Measurements from ENCODE around the gene AHDC1. TPM values are rescaled to one million over a fixed set of nuclear protein-coding genes. Genes with fewer than 3 reads are reported as not detected.

Gene AHDC1
- total RNA-seq, 1 donor from 2014 or later = 7.0 TPM

DNA sequence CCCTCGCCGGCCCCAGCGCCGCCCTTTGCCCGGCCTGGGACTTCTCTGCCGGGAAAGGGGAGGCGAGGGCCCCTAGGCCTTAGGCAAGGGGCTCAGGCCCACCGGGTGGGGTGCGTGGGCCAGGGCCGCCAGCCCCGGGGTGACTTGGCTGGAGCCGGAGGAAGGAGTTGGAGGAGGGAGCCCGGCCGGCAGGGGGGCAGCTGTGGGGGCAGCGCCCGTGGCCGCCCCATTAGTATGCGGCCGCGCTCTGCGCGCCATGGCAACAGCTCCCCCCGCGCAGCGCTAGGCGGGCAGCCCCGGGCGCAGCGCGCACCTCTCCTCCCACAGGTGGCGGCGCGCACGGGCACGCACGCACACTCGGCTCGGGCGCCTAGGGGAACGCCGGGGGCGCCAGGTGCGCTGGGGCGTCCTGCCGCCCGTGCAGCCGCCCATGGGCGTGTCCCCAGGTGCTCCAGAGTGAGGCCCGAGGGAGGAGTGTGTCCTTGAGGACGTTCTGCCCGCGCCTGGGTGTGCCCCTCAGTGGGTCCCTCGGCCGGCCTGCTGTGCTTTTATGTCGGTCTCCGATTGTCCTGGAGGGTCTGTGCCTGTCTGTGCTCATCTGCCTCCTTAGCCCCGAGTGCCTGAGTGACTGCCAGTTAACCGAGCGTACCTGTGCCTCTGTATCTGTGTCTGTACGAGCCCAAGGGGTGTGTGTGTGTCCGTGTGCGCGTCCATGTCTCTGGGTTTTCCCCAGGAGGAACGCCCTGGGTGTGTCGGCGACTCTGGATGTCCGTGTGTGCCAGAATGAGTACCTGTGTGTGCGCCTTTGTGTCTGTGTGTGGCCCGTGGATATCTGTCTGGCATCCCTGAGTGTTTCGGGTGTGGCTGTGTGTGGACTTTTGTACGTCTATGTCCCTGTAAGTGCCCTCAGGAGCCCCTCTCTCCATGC, 75.8 kb downstream of the AHDC1 start:
- Mint-ChIP-seq H3K9me3 (peaks cover 2% of the 10 kb centered on the region), H3K4me3 (peak overlapping the region; percentile 83), H3K4me1 (peaks cover 73% of the 10 kb centered on the region), H3K36me3 (peaks cover 10% of the 10 kb centered on the region), H3K27ac (peak overlapping the region; percentile 84), H3K27me3 (ENCODE audit: insufficient read depth, low read depth) (peaks cover 13% of the 10 kb centered on the region)
- Histone ChIP-seq H3F3A (ENCODE audit: low read depth) (peaks cover 53% of the 10 kb centered on the region), H3K4me3 (peak overlapping the region; percentile 56), H3K27me3 (no peaks in the 10 kb centered on the region), H3K9me3 (ENCODE audit: low read depth) (no peaks in the 10 kb centered on the region), H4K20me1 (ENCODE audit: low read depth) (peaks cover 5% of the 10 kb centered on the region), H3K36me3 (no peaks in the 10 kb centered on the region), H3K79me2 (ENCODE audit: low read depth) (no peaks in the 10 kb centered on the region), H3K27ac (no peak overlapping the region), H3K4me2 (peak overlapping the region; percentile 97), H2AFZ (replicated peaks) (peak overlapping the region; percentile 11), H3K9ac (no peak overlapping the region), H3K4me1 (peaks cover 50% of the 10 kb centered on the region)
- TF ChIP-seq, protein P1, sequence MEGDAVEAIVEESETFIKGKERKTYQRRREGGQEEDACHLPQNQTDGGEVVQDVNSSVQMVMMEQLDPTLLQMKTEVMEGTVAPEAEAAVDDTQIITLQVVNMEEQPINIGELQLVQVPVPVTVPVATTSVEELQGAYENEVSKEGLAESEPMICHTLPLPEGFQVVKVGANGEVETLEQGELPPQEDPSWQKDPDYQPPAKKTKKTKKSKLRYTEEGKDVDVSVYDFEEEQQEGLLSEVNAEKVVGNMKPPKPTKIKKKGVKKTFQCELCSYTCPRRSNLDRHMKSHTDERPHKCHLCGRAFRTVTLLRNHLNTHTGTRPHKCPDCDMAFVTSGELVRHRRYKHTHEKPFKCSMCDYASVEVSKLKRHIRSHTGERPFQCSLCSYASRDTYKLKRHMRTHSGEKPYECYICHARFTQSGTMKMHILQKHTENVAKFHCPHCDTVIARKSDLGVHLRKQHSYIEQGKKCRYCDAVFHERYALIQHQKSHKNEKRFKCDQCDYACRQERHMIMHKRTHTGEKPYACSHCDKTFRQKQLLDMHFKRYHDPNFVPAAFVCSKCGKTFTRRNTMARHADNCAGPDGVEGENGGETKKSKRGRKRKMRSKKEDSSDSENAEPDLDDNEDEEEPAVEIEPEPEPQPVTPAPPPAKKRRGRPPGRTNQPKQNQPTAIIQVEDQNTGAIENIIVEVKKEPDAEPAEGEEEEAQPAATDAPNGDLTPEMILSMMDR (IDR thresholded peaks at IDR 0.05) = no peak
- no peak for TF ChIP-seq EZH2 (IDR thresholded peaks at IDR 0.05)
- no peak for TF ChIP-seq EZH2phosphoT487 (IDR thresholded peaks at IDR 0.05)
- DNase-seq (ENCODE audit: low spot score) = peak; percentile 84

- peaks cover 2% of the 10 kb centered on the region for H3K9me3 Mint-ChIP-seq
- H3K27ac Mint-ChIP-seq = peak overlapping the region; percentile 20
- H3K36me3 Mint-ChIP-seq = peaks cover 4% of the 10 kb centered on the region
- Histone ChIP-seq H3F3A (ENCODE audit: low read depth) (peaks cover 53% of the 10 kb centered on the region), H3K36me3 (no peaks in the 10 kb centered on the region), H3K79me2 (ENCODE audit: low read depth) (no peaks in the 10 kb centered on the region), H3K9me3 (ENCODE audit: low read depth) (no peaks in the 10 kb centered on the region), H3K9ac (no peak overlapping the region), H3K4me2 (peak overlapping the region; percentile 97), H3K27me3 (no peaks in the 10 kb centered on the region), H4K20me1 (ENCODE audit: low read depth) (peaks cover 5% of the 10 kb centered on the region), H3K27ac (no peak overlapping the region), H3K4me1 (peaks cover 58% of the 10 kb centered on the region), H2AFZ (replicated peaks) (peak overlapping the region; percentile 11), H3K4me3 (peak overlapping the region; percentile 56)
- peak overlapping the region; percentile 77 for H3K4me3 Mint-ChIP-seq
- peaks cover 76% of the 10 kb centered on the region for H3K4me1 Mint-ChIP-seq
- TF ChIP-seq, protein P1 (IDR thresholded peaks at IDR 0.05) = no peak
- TF ChIP-seq EZH2phosphoT487 (IDR thresholded peaks at IDR 0.05) (no peak), EZH2 (IDR thresholded peaks at IDR 0.05) (no peak)
- peaks cover 15% of the 10 kb centered on the region for H3K27me3 Mint-ChIP-seq (ENCODE audit: insufficient read depth, low read depth)
- peak; percentile 87 for DNase-seq (ENCODE audit: low spot score)
These were observed 76.6 kb downstream of the AHDC1 start for GRCh38 chr1:27527223-27527889.

DNA sequence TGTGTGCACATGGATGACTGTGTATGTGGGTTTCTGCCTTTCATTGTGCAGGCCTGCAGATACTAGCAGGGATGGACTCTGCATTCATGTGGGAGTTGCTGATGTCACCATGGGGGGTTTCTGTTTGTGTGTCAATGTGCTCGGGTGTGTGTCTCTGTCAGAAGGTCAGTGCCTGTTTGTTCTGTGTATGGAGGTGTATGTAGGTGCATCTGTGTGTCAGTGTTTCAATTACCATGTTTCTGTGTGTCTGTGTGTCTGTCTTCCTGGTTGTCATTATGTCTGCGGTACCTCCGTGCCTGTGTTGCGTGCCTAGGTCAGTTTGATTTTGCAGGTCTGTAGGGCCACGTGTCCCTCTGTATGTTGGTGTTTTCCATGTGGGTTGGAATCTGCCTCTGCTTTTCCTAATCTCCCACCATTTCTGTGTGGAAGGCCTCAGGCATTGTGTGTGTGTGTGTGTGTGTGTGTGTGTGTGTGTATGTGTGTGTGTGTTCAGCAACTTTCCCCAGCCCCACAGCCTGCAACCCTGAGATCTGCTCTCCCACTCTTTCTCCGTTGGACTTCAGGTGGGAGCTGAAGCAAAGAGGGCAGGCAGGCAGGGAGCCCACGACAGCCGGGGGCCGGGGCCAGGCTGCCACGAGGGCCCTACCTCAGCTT, 77.2 kb downstream of the AHDC1 start:
- Histone ChIP-seq H3K4me1 (peaks cover 59% of the 10 kb centered on the region), H3K36me3 (no peaks in the 10 kb centered on the region), H2AFZ (replicated peaks) (no peak overlapping the region), H3F3A (ENCODE audit: low read depth) (peaks cover 53% of the 10 kb centered on the region), H3K27ac (no peak overlapping the region), H3K4me2 (peak overlapping the region; percentile 97), H3K79me2 (ENCODE audit: low read depth) (no peaks in the 10 kb centered on the region), H4K20me1 (ENCODE audit: low read depth) (peaks cover 5% of the 10 kb centered on the region), H3K4me3 (peak overlapping the region; percentile 56), H3K27me3 (no peaks in the 10 kb centered on the region), H3K9me3 (ENCODE audit: low read depth) (no peaks in the 10 kb centered on the region), H3K9ac (no peak overlapping the region)
- Mint-ChIP-seq H3K27ac (peak overlapping the region; percentile 98), H3K36me3 (peaks cover 2% of the 10 kb centered on the region), H3K27me3 (ENCODE audit: insufficient read depth, low read depth) (peaks cover 15% of the 10 kb centered on the region), H3K4me1 (peaks cover 77% of the 10 kb centered on the region), H3K4me3 (peak overlapping the region; percentile 77), H3K9me3 (peaks cover 2% of the 10 kb centered on the region)
- DNase-seq (ENCODE audit: low spot score) = no peak
- TF ChIP-seq, protein P1 (IDR thresholded peaks at IDR 0.05) = no peak
- no peak for TF ChIP-seq EZH2 (IDR thresholded peaks at IDR 0.05)
- TF ChIP-seq EZH2phosphoT487 (IDR thresholded peaks at IDR 0.05) = no peak

All from neural progenitor cell (in vitro differentiated cells).